OCI-LY7 (cell line): ENCODE data around the gene MEAF6. TPM values are rescaled to one million over a fixed set of nuclear protein-coding genes. Genes with fewer than 3 reads are reported as not detected.
"Not testable (repeated sequence)": the region's sequence is repeated elsewhere in the genome, so short reads cannot be mapped to it uniquely, and the experiment has no call there.

Experiments
- BruUV-seq: library from RNA; stranded (reverse); fragments of 400-500 nt; replicated peaks from 2 replicates; lab custom pipeline; 2021; lab: Mats Ljungman, UMichigan
- CTCF ChIA-PET: fragments of 300-600 bp; sonication (Branson Sonifier 250); formaldehyde crosslinking; loops from one replicate; lab custom pipeline; 2022; ENCODE audit warnings: antibody characterized with exemption; ENCODE audit not compliant: unreplicated experiment; lab: Charles Lee
- POLR2A ChIA-PET: fragments of 300-600 bp; sonication (Branson Sonifier 250); formaldehyde crosslinking; loops from one replicate; lab custom pipeline; 2022; ENCODE audit warnings: antibody characterized with exemption; lab: Charles Lee
- DNase-seq: peaks from one replicate; pipeline ENCODE4 v3.0.0-alpha.2; 2015; ENCODE audit warnings: low spot score
- H2AFZ ChIP-seq: fragments of 200-600 bp; sonication (generic), shearing (Covaris generic); 2 replicates; pipeline ENCODE4 v1.6.1; 2014; ENCODE audit warnings: mild to moderate bottlenecking, antibody characterized with exemption, low read length, moderate library complexity
- H3K27ac ChIP-seq: fragments of 200-600 bp; sonication (generic); 2 replicates; pipeline ENCODE4 v1.5.1; 2014; ENCODE audit warnings: mixed run types, low read depth, mild to moderate bottlenecking, moderate library complexity, low read length, inconsistent platforms; ENCODE audit not compliant: poor library complexity, severe bottlenecking
- H3K36me3 ChIP-seq: fragments of 200-600 bp; sonication (generic); 2 replicates; pipeline ENCODE4 v1.6.1; 2014; ENCODE audit warnings: mild to moderate bottlenecking, antibody characterized with exemption, low read length, moderate library complexity, mixed read lengths; ENCODE audit not compliant: insufficient read depth
- H3K4me1 ChIP-seq: fragments of 200-600 bp; sonication (generic); 2 replicates; pipeline ENCODE4 v1.5.1; 2014; ENCODE audit warnings: mild to moderate bottlenecking, low read length; ENCODE audit not compliant: insufficient read depth, poor library complexity, severe bottlenecking
- H3K4me2 ChIP-seq: fragments of 200-600 bp; sonication (generic); 2 replicates; pipeline ENCODE4 v1.6.1; 2014; ENCODE audit warnings: mild to moderate bottlenecking, low read length
- H3K4me3 ChIP-seq: fragments of 200-600 bp; sonication (generic); 2 replicates; pipeline ENCODE4 v1.5.1; 2014; ENCODE audit warnings: mild to moderate bottlenecking, low read depth, low read length; ENCODE audit not compliant: poor library complexity, severe bottlenecking
- H3K79me2 ChIP-seq: fragments of 200-600 bp; sonication (generic); 2 replicates; pipeline ENCODE4 v1.6.1; 2016; ENCODE audit warnings: low read depth, mild to moderate bottlenecking, low read length, moderate library complexity, mixed read lengths; ENCODE audit not compliant: insufficient read depth
- H3K9me2 ChIP-seq: fragments of 200-600 bp; sonication (generic); 2 replicates; pipeline ENCODE4 v1.6.1; 2016; ENCODE audit warnings: mild to moderate bottlenecking, low read length, mixed read lengths; ENCODE audit not compliant: insufficient read depth
- H3K9me3 ChIP-seq: fragments of 200-600 bp; sonication (generic); 2 replicates; pipeline ENCODE4 v1.6.1; 2014; ENCODE audit warnings: mild to moderate bottlenecking, mixed run types, low read length, mixed read lengths
- H4K20me1 ChIP-seq: fragments of 200-600 bp; sonication (generic); 2 replicates; pipeline ENCODE4 v1.6.1; 2014; ENCODE audit warnings: mild to moderate bottlenecking, antibody characterized with exemption, low read length, moderate library complexity, mixed read lengths; ENCODE audit not compliant: insufficient read depth
- CTCF ChIP-seq: fragments of 200-600 bp; sonication (generic); conservative IDR thresholded peaks from 2 replicates; pipeline ENCODE4 v1.5.1; 2014; ENCODE audit warnings: mild to moderate bottlenecking, antibody characterized with exemption, low read length, moderate library complexity, mixed read lengths
- EZH2phosphoT487 ChIP-seq: fragments of 200-600 bp; sonication (generic); IDR thresholded peaks from 2 replicates; pipeline ENCODE4 v1.6.1; 2018; ENCODE audit warnings: low read depth, borderline replicate concordance, mild to moderate bottlenecking, mixed run types, antibody characterized with exemption, low read length, moderate library complexity, mixed read lengths
- intact Hi-C: fragments of 100-400 bp; cut with micrococcal nuclease; formaldehyde crosslinking; loops from one replicate; pipeline ENCODE4 v1.10.0; 2022; ENCODE audit not compliant: unreplicated experiment
- total RNA-seq, 2 experiments: library from RNA; depleted of rRNA in 1 of 2; stranded (reverse); fragments of >200 nt in 1 of 2; shearing (Covaris generic) in 1 of 2; gene quantifications; 2 replicates each; pipeline ENCODE4 v1.2.3, GENCODE V29; 2014 to 2022

MEAF6 gene
- total RNA-seq, 2 experiments from 2014 or later = 69.8 to 74.3 TPM

GRCh38 chr1:37537378-37537777 is 22.8 kb upstream of the MEAF6 start:
- H3K4me3 ChIP-seq = no peak overlapping the region
- no peak overlapping the region for H3K4me2 ChIP-seq
- no peak overlapping the region for H2AFZ ChIP-seq
- BruUV-seq = TSS peak; percentile 62
- H4K20me1 ChIP-seq = no peaks in the 10 kb centered on the region; the same call in 1 of the 2 replicates
- intact Hi-C loops = no loop called here
- H3K79me2 ChIP-seq = no peaks in the 10 kb centered on the region
- peaks cover 62% of the 10 kb centered on the region for H3K36me3 ChIP-seq
- DNase-seq = no peak
- TF ChIP-seq EZH2phosphoT487 (no peak), CTCF (no peak)
- CTCF ChIA-PET = no interaction called here
- POLR2A ChIA-PET = interaction anchor here (0.6 to 1.3 kb wide), 2 partner anchors 10 to 23 kb away, joined by 3 to 7 read pairs; partner anchors contain the start of gene MEAF6
- H3K9me2 ChIP-seq = no peaks in the 10 kb centered on the region
- H3K9me3 ChIP-seq = no peaks in the 10 kb centered on the region
- H3K27ac ChIP-seq = no peak overlapping the region
- no peaks in the 10 kb centered on the region for H3K4me1 ChIP-seq

GRCh38 chr1:37533317-37534093 is 18.9 kb upstream of the MEAF6 start:
- no peaks in the 10 kb centered on the region for H3K79me2 ChIP-seq
- TF ChIP-seq CTCF = no peak
- H3K27ac ChIP-seq = no peak overlapping the region
- no peaks in the 10 kb centered on the region for H3K9me3 ChIP-seq
- H3K4me1 ChIP-seq = no peaks in the 10 kb centered on the region
- no peaks in the 10 kb centered on the region for H3K9me2 ChIP-seq
- no TSS peak for BruUV-seq
- intact Hi-C loops = no loop called here
- H4K20me1 ChIP-seq = no peaks in the 10 kb centered on the region; the same call in 1 of the 2 replicates
- no peak overlapping the region for H3K4me3 ChIP-seq
- H2AFZ ChIP-seq = no peak overlapping the region
- CTCF ChIA-PET = no interaction called here
- DNase-seq = no peak
- no peak overlapping the region for H3K4me2 ChIP-seq
- POLR2A ChIA-PET = no interaction called here
- peaks cover 31% of the 10 kb centered on the region for H3K36me3 ChIP-seq

DNA sequence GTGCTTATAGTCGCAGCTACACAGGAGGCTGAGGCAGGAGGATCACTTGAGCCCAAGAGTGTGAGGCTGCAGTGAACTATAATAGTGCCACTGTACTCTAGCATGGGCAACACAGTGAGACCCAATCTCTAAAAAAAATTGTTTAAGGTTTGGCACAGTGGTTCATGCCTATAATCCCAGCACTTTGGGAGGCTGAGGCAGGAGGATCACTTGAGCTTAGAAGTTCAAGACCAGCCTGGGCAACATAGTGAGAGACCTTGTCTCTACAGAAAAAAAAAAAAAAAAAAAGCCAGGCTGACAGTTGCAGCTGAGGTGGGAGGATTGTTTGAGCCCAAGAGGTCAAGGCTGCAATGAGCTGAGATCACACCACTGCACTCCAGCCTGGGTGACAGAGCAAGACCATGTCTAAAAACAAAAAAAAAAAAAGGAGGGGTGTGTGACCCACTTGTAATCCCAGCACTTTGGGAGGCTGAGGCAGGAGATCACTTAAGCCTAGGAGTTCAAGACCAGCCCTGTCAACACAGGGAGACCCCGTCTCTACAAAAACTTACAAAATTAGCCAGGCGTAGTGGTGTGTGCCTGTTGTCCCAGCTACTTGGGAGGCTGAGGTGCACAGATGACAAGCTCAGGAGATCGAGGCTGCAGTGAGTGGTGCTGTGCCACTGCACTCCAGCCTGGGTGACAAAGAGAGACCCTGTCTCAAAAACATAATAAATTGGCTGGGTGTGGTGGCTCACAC is 18.0 kb upstream of the MEAF6 start:
- peaks cover 21% of the 10 kb centered on the region for H3K36me3 ChIP-seq
- H3K4me3 ChIP-seq, H3K4me2 ChIP-seq, H4K20me1 ChIP-seq, H2AFZ ChIP-seq, H3K9me2 ChIP-seq, BruUV-seq, H3K4me1 ChIP-seq, intact Hi-C loops, DNase-seq, H3K79me2 ChIP-seq, H3K9me3 ChIP-seq, POLR2A ChIA-PET, H3K27ac ChIP-seq: not testable (repeated sequence)
- CTCF ChIA-PET = interaction anchor here (0.6 kb wide), 1 partner anchor 264 kb away, joined by 8 read pairs; no protein-coding TSS in a partner anchor

GRCh38 chr1:37529888-37530287 is 15.3 kb upstream of the MEAF6 start:
- H2AFZ ChIP-seq, intact Hi-C loops, H3K4me2 ChIP-seq, CTCF ChIA-PET, H3K4me3 ChIP-seq, H3K9me2 ChIP-seq, H3K36me3 ChIP-seq, H3K27ac ChIP-seq, H3K4me1 ChIP-seq, H4K20me1 ChIP-seq, POLR2A ChIA-PET, H3K79me2 ChIP-seq, DNase-seq, BruUV-seq, H3K9me3 ChIP-seq: not testable (repeated sequence)
